ENCODE measurements around the gene ISG15.
A peak's percentile ranks its signal among the peaks of the same experiment; 100 is the strongest.
"Not testable (repeated sequence)": the region's sequence is repeated elsewhere in the genome, so short reads cannot be mapped to it uniquely, and the experiment has no call there.

The ISG15 gene

GRCh38 chr1:1055841-1056736 is 42.8 kb downstream of the ISG15 start:
- CTCF ChIA-PET: no interaction called here
- TF ChIP-seq HDGF (IDR thresholded peaks at IDR 0.05; ENCODE audit: borderline replicate concordance): no peak
- no peak for TF ChIP-seq FOXK2 (IDR thresholded peaks at IDR 0.05)
- no peak for TF ChIP-seq FOXA1 (IDR thresholded peaks at IDR 0.05)
- TF ChIP-seq L3MBTL2 (conservative IDR thresholded peaks at IDR 0.05): no peak
- TF ChIP-seq ZNF384 (IDR thresholded peaks at IDR 0.05): no peak
- no peak for TF ChIP-seq SP1 (IDR thresholded peaks at IDR 0.05)
- TF ChIP-seq ARNT (IDR thresholded peaks at IDR 0.05): no peak
- TF ChIP-seq FOXM1 (IDR thresholded peaks at IDR 0.05; ENCODE audit: borderline replicate concordance): no peak
- TF ChIP-seq, protein P1, sequence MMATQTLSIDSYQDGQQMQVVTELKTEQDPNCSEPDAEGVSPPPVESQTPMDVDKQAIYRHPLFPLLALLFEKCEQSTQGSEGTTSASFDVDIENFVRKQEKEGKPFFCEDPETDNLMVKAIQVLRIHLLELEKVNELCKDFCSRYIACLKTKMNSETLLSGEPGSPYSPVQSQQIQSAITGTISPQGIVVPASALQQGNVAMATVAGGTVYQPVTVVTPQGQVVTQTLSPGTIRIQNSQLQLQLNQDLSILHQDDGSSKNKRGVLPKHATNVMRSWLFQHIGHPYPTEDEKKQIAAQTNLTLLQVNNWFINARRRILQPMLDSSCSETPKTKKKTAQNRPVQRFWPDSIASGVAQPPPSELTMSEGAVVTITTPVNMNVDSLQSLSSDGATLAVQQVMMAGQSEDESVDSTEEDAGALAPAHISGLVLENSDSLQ (IDR thresholded peaks at IDR 0.05): no peak
- no peak for TF ChIP-seq CTBP1 (IDR thresholded peaks at IDR 0.05; ENCODE audit: borderline replicate concordance)
- TF ChIP-seq LEF1 (IDR thresholded peaks at IDR 0.05; ENCODE audit: borderline replicate concordance): no peak
- no peak for TF ChIP-seq ELF4 (IDR thresholded peaks at IDR 0.05)
- no peak for TF ChIP-seq NFRKB (IDR thresholded peaks at IDR 0.05)
- TF ChIP-seq TARDBP (IDR thresholded peaks at IDR 0.05): no peak
- TF ChIP-seq BHLHE40 (IDR thresholded peaks at IDR 0.05; ENCODE audit: borderline replicate concordance): no peak
- no peak for TF ChIP-seq SUZ12 (IDR thresholded peaks at IDR 0.05)

GRCh38 chr1:1057769-1058087 is 44.4 kb downstream of the ISG15 start:
- CTCF ChIA-PET; DNase-seq (ENCODE audit: extremely low spot score): not testable (repeated sequence)
- POLR2A ChIA-PET: interaction anchor here (0.8 kb wide), 1 partner anchor 38 kb away, joined by 3 read pairs; the partner anchor contains the start of gene AGRN

More at GRCh38 chr1:1055841-1056736, 42.8 kb downstream of the ISG15 start:
- DNase-seq (ENCODE audit: extremely low spot score): no peak
- POLR2A ChIA-PET: no interaction called here

GRCh38 chr1:1058088-1058905 is 45.0 kb downstream of the ISG15 start:
- CTCF ChIA-PET: interaction anchor here (0.6 to 1.5 kb wide), 6 partner anchors 25 to 130 kb away, joined by 3 to 4 read pairs (median 4); no protein-coding TSS in a partner anchor

GRCh38 chr1:1058921-1059493 is 45.7 kb downstream of the ISG15 start:
- no peak for TF ChIP-seq SP1 (IDR thresholded peaks at IDR 0.05)
- no peak for TF ChIP-seq HDGF (IDR thresholded peaks at IDR 0.05; ENCODE audit: borderline replicate concordance)
- no peak for TF ChIP-seq TARDBP (IDR thresholded peaks at IDR 0.05)
- TF ChIP-seq, protein P1 (IDR thresholded peaks at IDR 0.05): no peak
- no peak for TF ChIP-seq ZNF384 (IDR thresholded peaks at IDR 0.05)
- no peak for TF ChIP-seq NFRKB (IDR thresholded peaks at IDR 0.05)
- no peak for TF ChIP-seq ARNT (IDR thresholded peaks at IDR 0.05)
- no peak for TF ChIP-seq CTBP1 (IDR thresholded peaks at IDR 0.05; ENCODE audit: borderline replicate concordance)
- TF ChIP-seq L3MBTL2 (conservative IDR thresholded peaks at IDR 0.05): no peak
- no peak for TF ChIP-seq FOXA1 (IDR thresholded peaks at IDR 0.05)
- TF ChIP-seq SUZ12 (IDR thresholded peaks at IDR 0.05): no peak
- TF ChIP-seq FOXM1 (IDR thresholded peaks at IDR 0.05; ENCODE audit: borderline replicate concordance): no peak
- TF ChIP-seq ELF4 (IDR thresholded peaks at IDR 0.05): no peak
- TF ChIP-seq BHLHE40 (IDR thresholded peaks at IDR 0.05; ENCODE audit: borderline replicate concordance): no peak
- TF ChIP-seq LEF1 (IDR thresholded peaks at IDR 0.05; ENCODE audit: borderline replicate concordance): no peak
- DNase-seq (ENCODE audit: extremely low spot score): peak; percentile 18
- ChIA-PET CTCF (interaction anchor here (0.6 to 1.5 kb wide), 6 partner anchors 26 to 129 kb away, joined by 3 to 4 read pairs (median 4); no protein-coding TSS in a partner anchor), POLR2A (interaction anchor here (0.9 to 1.3 kb wide), 5 partner anchors 28 to 92 kb away, joined by 3 to 4 read pairs (median 3); partner anchors contain the start of genes HES4 and ISG15)

More at GRCh38 chr1:1058088-1058905, 45.0 kb downstream of the ISG15 start:
- TF ChIP-seq ZNF384 (IDR thresholded peaks at IDR 0.05): no peak
- TF ChIP-seq BHLHE40 (IDR thresholded peaks at IDR 0.05; ENCODE audit: borderline replicate concordance): no peak
- TF ChIP-seq FOXA1 (IDR thresholded peaks at IDR 0.05): no peak
- TF ChIP-seq, protein P1 (IDR thresholded peaks at IDR 0.05): no peak
- TF ChIP-seq FOXM1 (IDR thresholded peaks at IDR 0.05; ENCODE audit: borderline replicate concordance): no peak
- TF ChIP-seq L3MBTL2 (conservative IDR thresholded peaks at IDR 0.05): no peak
- TF ChIP-seq ARNT (IDR thresholded peaks at IDR 0.05): no peak
- no peak for DNase-seq (ENCODE audit: extremely low spot score)
- POLR2A ChIA-PET: interaction anchor here (0.9 to 1.1 kb wide), 3 partner anchors 27 to 91 kb away, joined by 3 to 4 read pairs (median 3); partner anchors contain the start of gene ISG15

GRCh38 chr1:1059494-1060280 is 46.4 kb downstream of the ISG15 start:
- peak; percentile 96 for DNase-seq (ENCODE audit: extremely low spot score)
- TF ChIP-seq TARDBP (IDR thresholded peaks at IDR 0.05) (no peak), SP1 (IDR thresholded peaks at IDR 0.05) (peak; percentile 74; the same call in 1 of the 2 replicates)
- ChIA-PET CTCF (interaction anchor here (0.8 to 1.5 kb wide), 4 partner anchors 27 to 172 kb away, joined by 3 to 4 read pairs (median 3); no protein-coding TSS in a partner anchor), POLR2A (interaction anchor here (0.9 to 1.3 kb wide), 5 partner anchors 28 to 92 kb away, joined by 3 to 4 read pairs (median 3); partner anchors contain the start of genes HES4 and ISG15)

All from HEK293T (cell line).